OCI-LY3 (cell line): Measurements from ENCODE around the gene LIN28A.

ENCODE experiments used
- H2AFZ ChIP-seq: fragments of 200-600, 300-600 bp; shearing (Covaris generic); 2 replicates; pipeline ENCODE4 v1.6.0; 2014; ENCODE audit warnings: antibody characterized with exemption, low read depth, low read length
- H3K27ac ChIP-seq: fragments of 200-600, 300-600 bp; sonication (generic); 2 replicates; pipeline ENCODE4 v1.5.1; 2014; ENCODE audit warnings: mild to moderate bottlenecking, low read length, moderate library complexity, mixed read lengths
- H3K27me3 ChIP-seq: fragments of 200-600, 300-600 bp; sonication (generic); 2 replicates; pipeline ENCODE4 v1.6.1; 2014; ENCODE audit warnings: low read depth, low read length, mixed read lengths
- H3K36me3 ChIP-seq: fragments of 200-600, 300-600 bp; sonication (generic); replicated peaks from 2 replicates; pipeline ENCODE3; 2014; ENCODE audit warnings: low read depth, low read length, mixed read lengths
- H3K4me1 ChIP-seq: fragments of 300-600, 200-600 bp; sonication (generic); 2 replicates; pipeline ENCODE4 v1.6.1; 2014; ENCODE audit warnings: low read length, mixed read lengths
- H3K4me2 ChIP-seq: fragments of 200-600, 300-600 bp; sonication (generic); 2 replicates; pipeline ENCODE4 v1.6.1; 2014; ENCODE audit warnings: low read length, mixed read lengths
- H3K4me3 ChIP-seq: fragments of 300-600, 200-600 bp; sonication (generic); 2 replicates; pipeline ENCODE4 v1.5.1; 2014; ENCODE audit warnings: antibody characterized with exemption, mild to moderate bottlenecking, low read length, moderate library complexity
- H3K79me2 ChIP-seq: fragments of 300-600, 200-600 bp; shearing (Covaris generic); 2 replicates; pipeline ENCODE4 v1.6.1; 2014; ENCODE audit warnings: mild to moderate bottlenecking, low read length, mixed read lengths
- H3K9ac ChIP-seq: fragments of 300-600, 200-600 bp; shearing (Covaris generic); 2 replicates; pipeline ENCODE4 v1.6.0; 2014; ENCODE audit warnings: mild to moderate bottlenecking, low read length, moderate library complexity
- H3K9me3 ChIP-seq: fragments of 200-600, 300-600 bp; shearing (Covaris generic); 2 replicates; pipeline ENCODE4 v1.6.1; 2014; ENCODE audit warnings: low read length, mixed read lengths; ENCODE audit not compliant: insufficient read depth
- H4K20me1 ChIP-seq: fragments of 200-600, 300-600 bp; sonication (generic); 2 replicates; pipeline ENCODE4 v1.6.1; 2016; ENCODE audit warnings: low read length, mixed read lengths; ENCODE audit not compliant: insufficient read depth
- CTCF ChIP-seq: fragments of 200-600, 300-600 bp; sonication (generic); IDR thresholded peaks from 2 replicates; pipeline ENCODE4 v1.5.1; 2014; ENCODE audit warnings: antibody characterized with exemption, low read length, low read depth
- EZH2phosphoT487 ChIP-seq: fragments of 200-600 bp; shearing (Covaris generic); IDR thresholded peaks from 2 replicates; pipeline ENCODE4 v1.6.1; 2018; ENCODE audit warnings: antibody characterized with exemption, mixed run types, low read depth

Gene LIN28A

DNA sequence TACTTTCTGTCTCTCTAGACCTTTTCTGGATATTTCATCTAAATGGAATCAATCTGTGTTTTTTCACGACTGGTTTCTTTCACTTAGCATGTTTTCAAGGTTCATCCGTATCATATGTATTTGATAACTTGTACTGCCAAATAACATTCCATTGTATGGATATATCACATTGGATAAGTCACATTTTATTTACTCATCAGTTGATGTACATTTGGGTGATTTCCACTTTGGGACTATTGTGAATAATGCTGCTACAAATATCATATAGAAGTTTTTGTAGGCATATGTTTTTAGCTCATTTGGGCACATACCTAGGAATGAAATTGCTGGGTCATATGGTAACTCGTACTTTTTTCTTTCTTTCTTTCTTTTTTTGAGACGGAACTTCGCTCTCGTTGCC, 68.4 kb downstream of the LIN28A start:
- H3K4me3 ChIP-seq: no peak overlapping the region
- H3K79me2 ChIP-seq: peaks cover 9% of the 10 kb centered on the region
- peaks cover 34% of the 10 kb centered on the region for H3K36me3 ChIP-seq
- H3K4me1 ChIP-seq: peaks cover 8% of the 10 kb centered on the region
- peaks cover 10% of the 10 kb centered on the region for H4K20me1 ChIP-seq
- no peak overlapping the region for H2AFZ ChIP-seq
- no peak overlapping the region for H3K4me2 ChIP-seq
- H3K27me3 ChIP-seq: no peaks in the 10 kb centered on the region
- no peak overlapping the region for H3K9ac ChIP-seq
- TF ChIP-seq CTCF (no peak), EZH2phosphoT487 (no peak)
- H3K27ac ChIP-seq: no peak overlapping the region
- H3K9me3 ChIP-seq: no peaks in the 10 kb centered on the region
